Measurements from ENCODE around the gene FAM136A.
"Not testable (repeated sequence)": the region's sequence is repeated elsewhere in the genome, so short reads cannot be mapped to it uniquely, and the experiment has no call there.

GRCh38 chr2:70302195-70302546, 304 bp upstream of the FAM136A start:
- TF ChIP-seq YY1 (IDR thresholded peaks at IDR 0.05; ENCODE audit: insufficient read depth, insufficient read length); SUZ12 (IDR thresholded peaks at IDR 0.05; ENCODE audit: extremely low read depth, insufficient read depth, insufficient read length): not testable (repeated sequence)

All from NT2/D1 (cell line).